KOPT-K1 (cell line): Measurements from ENCODE around the gene LYRM7.
"Not testable (repeated sequence)": the region's sequence is repeated elsewhere in the genome, so short reads cannot be mapped to it uniquely, and the experiment has no call there.

Experiments
- H3K27ac ChIP-seq: fragments of 200-600 bp; sonication (generic); 2 replicates; pipeline ENCODE4 v1.5.1; 2016; ENCODE audit warnings: antibody characterized with exemption, mild to moderate bottlenecking, low read depth, low read length; ENCODE audit not compliant: poor library complexity, severe bottlenecking
- H3K36me3 ChIP-seq: fragments of 200-600 bp; sonication (generic); 2 replicates; pipeline ENCODE4 v1.5.1; 2017; ENCODE audit warnings: antibody characterized with exemption, mild to moderate bottlenecking, low read length, moderate library complexity; ENCODE audit not compliant: insufficient read depth
- H3K9me3 ChIP-seq: fragments of 200-600 bp; sonication (generic); 2 replicates; pipeline ENCODE4 v1.5.1; 2017; ENCODE audit warnings: antibody characterized with exemption, low read length, mild to moderate bottlenecking; ENCODE audit not compliant: insufficient read depth, poor library complexity, severe bottlenecking

The LYRM7 gene

DNA sequence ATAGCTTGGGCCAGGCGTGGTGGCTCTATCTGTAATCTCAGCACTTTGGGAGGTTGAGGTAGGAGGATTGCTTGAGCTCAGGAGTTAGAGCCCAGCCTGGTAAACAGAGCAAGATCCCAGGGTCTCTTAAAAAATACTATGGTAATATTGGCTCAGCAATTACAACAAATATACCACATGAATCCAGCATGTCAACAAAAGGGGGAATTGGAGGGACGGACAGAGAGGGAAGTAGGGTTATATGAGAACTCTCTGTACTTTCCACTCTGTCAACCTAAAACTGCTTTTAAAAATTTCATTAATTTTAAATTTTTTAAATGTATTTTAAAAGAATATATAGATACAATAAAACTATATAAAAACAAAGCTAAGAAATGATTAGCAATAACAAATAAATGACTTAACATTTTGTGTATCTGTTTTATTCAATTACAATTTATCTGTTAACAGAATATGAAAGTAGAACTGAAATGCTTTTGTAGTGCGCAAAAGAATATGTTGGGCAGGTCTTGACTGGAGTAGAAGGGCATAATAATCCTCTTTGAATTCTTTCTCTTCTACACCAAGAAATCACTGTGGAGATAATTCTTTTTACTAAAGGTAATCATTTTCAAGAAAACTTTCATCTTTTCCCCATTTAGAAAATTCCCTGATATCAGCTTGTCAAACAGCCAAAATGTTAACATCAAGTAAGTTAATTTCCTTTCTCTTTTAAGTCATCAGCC is 80.2 kb downstream of the LYRM7 start:
- Histone ChIP-seq H3K36me3 (peaks cover 6% of the 10 kb centered on the region), H3K27ac (peak overlapping the region; percentile 88), H3K9me3 (peaks cover 7% of the 10 kb centered on the region)

DNA sequence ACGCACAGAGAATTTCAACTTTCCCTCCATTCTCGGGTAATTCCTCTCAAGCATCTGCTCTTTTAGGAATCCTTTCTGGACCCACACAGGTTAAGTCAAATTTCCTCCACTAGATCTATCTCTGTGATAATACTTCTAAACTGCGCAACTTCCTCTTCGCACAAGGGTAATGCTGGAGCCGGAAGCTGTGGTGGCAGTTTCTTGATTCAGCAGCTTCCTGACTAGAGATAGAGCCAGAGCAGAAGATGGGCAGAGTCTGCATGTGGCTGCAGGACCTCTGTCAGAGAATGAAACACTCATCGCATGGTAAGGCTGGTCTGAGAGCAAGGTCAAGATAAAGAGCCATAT is 82.1 kb downstream of the LYRM7 start:
- no peaks in the 10 kb centered on the region for H3K9me3 ChIP-seq
- peaks cover 14% of the 10 kb centered on the region; the same call in 1 of the 2 replicates for H3K36me3 ChIP-seq
- peak overlapping the region; percentile 88 for H3K27ac ChIP-seq

- Histone ChIP-seq H3K27ac (peak overlapping the region; percentile 88), H3K36me3 (peaks cover 27% of the 10 kb centered on the region; the same call in 1 of the 2 replicates)
- H3K9me3 ChIP-seq, result not testable (repeated sequence)
These were observed 83.3 kb downstream of the LYRM7 start for GRCh38 chr5:131254025-131254424.

- Histone ChIP-seq H3K9me3 (no peaks in the 10 kb centered on the region), H3K27ac (peak overlapping the region; percentile 88), H3K36me3 (peaks cover 32% of the 10 kb centered on the region; the same call in 1 of the 2 replicates)
These were observed 84.0 kb downstream of the LYRM7 start for GRCh38 chr5:131254741-131255140.
